Astrocyte of the hippocampus (primary cell): ENCODE data around the gene KAT7.

Experiments used
- DNase-seq: peaks from one replicate; pipeline ENCODE4 v3.0.0; 2011; ENCODE audit warnings: low read depth, low spot score

KAT7 gene

DNA sequence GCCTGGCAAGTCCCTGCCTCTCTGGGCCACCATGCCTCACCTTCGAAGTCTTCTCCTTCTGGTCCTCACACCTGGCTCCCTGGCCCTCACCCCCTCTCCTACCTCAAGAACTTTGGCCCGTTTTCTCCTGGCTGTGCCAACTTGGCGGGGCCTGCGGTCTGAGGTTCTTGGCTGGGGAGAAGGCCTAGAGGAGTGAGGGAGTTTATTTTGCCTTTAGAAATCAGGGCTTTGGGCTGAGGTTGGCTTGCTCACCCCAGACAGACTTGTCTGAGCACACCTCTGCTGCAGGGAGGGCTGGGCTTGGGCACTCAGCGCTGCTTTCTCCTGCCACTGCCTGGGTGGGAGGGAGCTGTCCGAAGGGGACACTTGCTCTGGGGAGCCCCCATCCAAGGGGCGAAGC lies 82.7 kb downstream of the KAT7 start:
- DNase-seq: no peak

DNA sequence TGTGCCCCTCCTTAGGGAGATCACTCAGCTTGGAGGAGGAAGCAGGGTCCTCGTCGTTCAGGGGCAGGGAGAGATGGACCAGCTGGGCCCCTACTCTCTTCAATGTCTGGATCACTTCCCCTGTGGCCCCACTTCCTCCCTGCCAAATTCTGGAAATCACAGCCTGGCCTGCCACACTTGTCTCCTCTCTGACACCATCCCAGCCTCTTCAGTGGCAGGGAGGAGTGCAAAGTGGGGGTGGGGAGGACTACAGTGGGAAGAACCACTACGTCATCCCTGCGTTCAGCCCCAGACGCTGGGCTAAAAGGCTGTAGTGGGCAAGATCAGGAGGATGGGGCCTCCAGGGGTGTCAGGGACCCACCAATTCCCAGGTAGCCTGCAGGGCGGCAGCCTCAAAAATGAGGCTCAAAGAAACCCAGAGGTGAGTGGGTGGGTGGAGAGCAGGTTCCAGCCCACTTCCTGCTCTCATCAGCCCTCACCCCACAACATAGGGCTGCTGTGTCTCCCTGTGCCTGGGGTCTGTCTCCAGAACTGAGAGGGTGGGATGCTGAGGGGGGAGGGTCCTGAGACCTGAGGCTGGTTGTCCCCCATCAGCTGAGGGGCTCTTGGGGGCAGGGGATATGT lies 84.4 kb downstream of the KAT7 start:
- DNase-seq: no peak

DNA sequence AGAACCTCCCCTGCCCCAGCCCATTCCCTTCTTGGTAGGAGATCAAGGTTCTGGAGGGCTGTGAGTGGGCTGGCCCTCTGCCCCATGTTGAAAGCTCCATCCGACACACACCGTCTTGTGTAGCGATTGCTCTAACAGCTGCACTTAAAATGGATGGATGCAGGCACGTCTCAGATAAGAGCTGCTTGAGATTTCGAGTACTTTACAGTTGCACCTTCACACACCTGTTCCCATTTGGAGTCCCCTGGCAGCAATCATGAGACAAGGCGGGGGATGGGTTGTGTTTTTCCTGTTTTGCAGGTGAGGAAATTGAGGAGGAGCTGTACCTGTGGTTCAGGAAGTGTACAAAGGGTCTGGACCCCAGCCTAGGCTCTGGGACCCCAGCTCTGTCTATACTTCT lies 85.0 kb downstream of the KAT7 start:
- no peak for DNase-seq

DNA sequence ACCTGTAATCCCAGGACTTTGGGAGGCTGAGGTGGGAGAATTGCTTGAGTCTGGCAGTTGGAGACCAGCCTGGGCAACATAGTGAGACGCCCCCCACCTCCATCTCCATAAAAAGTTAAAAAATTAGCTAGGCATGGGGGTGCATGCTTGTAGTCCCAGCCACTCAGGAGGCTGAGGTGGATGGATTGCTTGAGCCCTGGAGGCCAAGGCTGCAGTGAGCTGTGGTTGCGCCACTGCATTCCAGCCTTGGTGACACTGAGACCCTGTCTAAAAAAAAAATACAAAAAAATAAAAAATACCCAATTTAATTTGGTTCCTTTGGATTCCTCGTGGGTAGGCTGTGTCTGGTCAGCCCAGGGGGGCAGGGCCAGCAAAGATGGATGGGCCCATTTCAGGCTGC lies 85.4 kb downstream of the KAT7 start:
- no peak for DNase-seq

DNA sequence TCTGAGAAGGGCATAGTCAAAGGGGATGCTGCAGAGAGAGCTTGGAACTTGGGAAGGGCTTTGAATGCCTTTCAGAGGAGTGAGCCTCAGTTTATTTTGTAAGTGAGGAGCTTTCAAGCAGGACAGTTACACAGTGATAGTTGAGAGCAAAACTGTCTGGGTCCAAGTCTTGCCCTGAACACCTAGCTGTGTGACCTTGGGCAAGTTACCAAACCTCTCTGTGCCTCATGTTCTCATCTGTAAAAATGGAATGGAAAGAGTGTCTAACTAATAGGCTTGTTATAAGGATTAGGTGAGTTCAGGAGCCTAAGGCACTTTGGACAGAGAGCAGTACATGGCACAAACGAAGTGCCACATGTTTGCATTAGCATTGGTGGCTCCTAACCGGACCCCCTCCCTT lies 86.4 kb downstream of the KAT7 start:
- no peak for DNase-seq

DNA sequence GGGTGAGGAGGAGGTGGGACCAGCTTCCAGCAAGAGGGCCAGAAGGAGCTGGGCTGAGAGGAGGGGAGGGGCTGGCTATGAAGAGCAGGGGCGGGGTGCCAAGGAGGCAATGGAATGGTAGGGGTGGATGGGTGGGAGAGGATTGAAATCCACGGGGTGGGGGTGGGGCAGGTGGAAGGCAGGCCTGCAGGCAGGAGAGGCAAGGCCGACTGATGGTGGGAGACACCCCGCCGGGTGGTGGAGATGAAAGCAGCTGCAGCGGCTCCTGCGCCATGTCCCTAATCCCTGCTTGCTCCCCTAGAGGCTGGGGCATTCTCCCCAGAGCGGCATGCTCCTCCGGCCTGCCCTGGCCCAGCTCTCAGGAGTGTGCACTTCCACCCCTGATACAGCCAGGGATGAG lies 87.2 kb downstream of the KAT7 start:
- no peak for DNase-seq

DNA sequence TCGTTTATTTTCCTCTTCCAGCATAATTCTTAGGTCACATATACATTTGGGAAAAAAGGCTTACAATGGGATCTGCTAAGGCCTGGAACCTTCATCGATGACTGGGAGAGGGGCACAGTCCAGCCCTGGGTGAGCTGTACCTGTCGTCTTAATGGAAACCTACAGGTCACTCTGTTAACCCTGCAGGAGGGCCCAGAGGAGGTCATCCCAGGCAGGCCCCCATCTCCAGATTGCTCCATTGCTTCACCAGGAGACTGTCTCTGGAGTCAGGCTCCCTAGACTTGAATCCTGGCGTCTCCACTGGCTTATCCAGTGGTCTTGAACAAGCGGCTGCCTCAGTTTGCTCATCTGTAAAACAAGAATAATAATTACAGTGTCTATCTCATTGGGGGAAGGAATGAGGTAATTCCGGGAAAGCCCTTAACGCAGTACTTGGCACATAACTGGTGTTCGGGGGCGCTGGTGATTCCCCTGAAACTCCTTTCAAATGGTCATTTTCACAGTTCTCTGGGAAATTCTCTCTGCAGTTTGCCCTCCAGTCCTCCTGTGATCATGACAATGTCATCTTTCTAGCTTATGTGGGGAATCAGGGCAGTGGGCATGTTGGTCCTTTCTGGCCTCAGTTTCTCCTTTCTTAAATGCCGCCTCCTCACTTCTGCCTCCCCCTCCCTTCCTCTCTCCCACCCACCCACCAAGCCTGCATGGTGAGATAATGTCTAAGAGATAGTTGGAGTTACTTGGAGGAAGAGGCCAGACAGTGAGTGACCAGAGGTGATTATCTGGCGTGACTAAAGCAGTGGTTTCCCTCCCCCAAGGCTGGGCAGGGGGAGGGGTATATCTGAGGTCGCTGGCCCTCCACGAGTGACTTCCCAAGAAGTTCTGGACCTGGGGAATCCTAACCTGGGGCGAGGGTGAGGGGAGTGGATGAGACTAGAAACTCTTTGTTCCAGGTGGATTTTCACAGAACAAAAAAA lies 90.7 kb downstream of the KAT7 start:
- no peak for DNase-seq

DNA sequence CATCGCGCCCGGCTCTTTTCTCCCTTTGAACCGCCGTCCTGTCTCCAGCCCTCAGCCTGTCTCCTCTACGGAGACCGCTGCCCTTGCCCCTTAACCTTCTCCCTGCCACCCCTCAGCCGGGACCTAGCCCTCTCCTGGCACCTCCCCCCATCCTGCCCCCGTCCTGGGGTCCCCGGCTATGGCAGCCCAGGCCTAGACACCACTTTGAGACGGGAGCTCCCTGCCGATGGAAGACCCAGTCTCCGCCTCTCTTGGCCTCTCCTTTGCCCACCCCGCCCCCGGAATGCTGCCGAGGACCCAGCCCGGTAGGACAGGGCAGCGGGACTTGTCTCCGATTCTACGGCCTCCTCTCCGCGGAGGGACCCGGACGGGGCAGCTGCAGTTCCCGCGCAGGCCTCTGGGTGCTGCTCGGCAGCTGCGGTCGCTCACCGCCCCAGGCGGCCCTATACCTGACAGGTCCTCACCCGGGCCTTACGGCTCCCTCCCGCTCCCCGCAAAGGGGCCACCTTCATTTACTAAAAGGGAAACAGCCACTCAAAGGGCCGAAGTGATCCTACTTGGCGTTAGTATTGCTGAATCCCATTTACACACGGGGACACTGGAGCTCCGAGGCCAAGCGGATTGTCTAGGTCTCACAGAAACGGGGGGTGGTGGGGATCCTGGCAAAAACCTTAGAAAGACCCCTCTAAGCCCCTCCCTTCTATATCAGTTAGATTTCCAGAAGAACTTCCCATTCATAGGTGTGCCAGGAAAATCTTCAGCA lies 92.0 kb downstream of the KAT7 start:
- peak; percentile 87 for DNase-seq

DNA sequence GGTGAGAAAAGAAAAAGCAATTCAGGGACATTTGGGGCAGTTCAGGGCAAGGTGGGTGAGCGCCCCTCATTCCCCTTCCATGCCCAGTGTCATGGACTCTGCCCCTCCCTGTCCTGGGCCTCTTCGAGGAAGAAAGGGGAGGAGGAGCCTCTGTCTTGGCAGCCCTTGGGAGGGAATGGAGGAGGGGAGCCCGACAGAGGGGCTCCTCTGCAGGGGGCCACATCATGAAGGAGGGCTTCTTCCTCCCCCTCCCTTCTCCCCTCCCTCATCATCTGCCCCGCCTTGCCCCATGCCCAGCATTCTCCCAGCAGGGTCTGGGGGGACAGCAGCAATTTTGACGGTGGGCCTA lies 92.5 kb downstream of the KAT7 start:
- DNase-seq: no peak

DNA sequence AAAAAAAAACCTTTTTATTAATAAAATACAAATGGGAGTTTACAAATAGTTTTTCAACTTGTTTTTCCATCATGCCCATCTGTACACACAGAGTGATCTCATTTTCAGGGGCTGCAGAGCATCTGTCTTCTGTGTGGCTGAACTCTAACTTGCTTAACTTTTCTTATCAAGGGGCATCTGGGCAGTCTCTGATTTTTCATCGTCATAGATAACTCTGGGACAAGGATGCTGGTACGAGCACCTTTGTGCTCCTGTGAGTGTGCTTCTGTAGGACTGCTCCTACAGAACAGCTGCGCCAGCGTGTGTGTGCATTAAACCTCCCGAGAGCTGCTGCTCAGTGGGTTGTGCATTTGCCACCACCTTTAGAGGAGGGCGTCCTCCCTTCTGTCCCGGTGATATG lies 94.0 kb downstream of the KAT7 start:
- no peak for DNase-seq
